Mesodermal cell (in vitro differentiated cells): ENCODE measurements around the gene DHX57.
"Not testable (repeated sequence)": the region's sequence is repeated elsewhere in the genome, so short reads cannot be mapped to it uniquely, and the experiment has no call there.

Experiments
- H3K27ac ChIP-seq: 2 replicates; pipeline ENCODE4 v1.7.0; 2013; ENCODE audit warnings: mild to moderate bottlenecking, low read depth, low read length, moderate library complexity; ENCODE audit not compliant: severe bottlenecking
- H3K36me3 ChIP-seq: 2 replicates; pipeline ENCODE4 v1.7.1; 2013; ENCODE audit warnings: mild to moderate bottlenecking, low read length, moderate library complexity; ENCODE audit not compliant: control insufficient read depth, insufficient read depth
- H3K4me1 ChIP-seq: one replicate; pipeline ENCODE4 v1.7.1; 2013; ENCODE audit warnings: mild to moderate bottlenecking, low read length; ENCODE audit not compliant: insufficient read depth, control insufficient read depth, poor library complexity, severe bottlenecking
- H3K4me3 ChIP-seq: 2 replicates; pipeline ENCODE4 v1.7.0; 2013; ENCODE audit warnings: low read length, control low read depth, mild to moderate bottlenecking; ENCODE audit not compliant: insufficient read depth, poor library complexity, severe bottlenecking; ENCODE audit errors: extremely low read depth
- H3K9me3 ChIP-seq: 2 replicates; pipeline ENCODE4 v1.7.1; 2013; ENCODE audit warnings: mild to moderate bottlenecking, low read length, moderate library complexity; ENCODE audit not compliant: control insufficient read depth
- WGBS, 2 experiments: methylation state at CpG; one replicate each; pipeline ENCODE4 v1.1.5; 2013; ENCODE audit warnings: missing lambda C conversion rate in 2 of 2; ENCODE audit not compliant: insufficient coverage in 2 of 2; 5-methylcytosine and 5-hydroxymethylcytosine counted together

The DHX57 gene

DNA sequence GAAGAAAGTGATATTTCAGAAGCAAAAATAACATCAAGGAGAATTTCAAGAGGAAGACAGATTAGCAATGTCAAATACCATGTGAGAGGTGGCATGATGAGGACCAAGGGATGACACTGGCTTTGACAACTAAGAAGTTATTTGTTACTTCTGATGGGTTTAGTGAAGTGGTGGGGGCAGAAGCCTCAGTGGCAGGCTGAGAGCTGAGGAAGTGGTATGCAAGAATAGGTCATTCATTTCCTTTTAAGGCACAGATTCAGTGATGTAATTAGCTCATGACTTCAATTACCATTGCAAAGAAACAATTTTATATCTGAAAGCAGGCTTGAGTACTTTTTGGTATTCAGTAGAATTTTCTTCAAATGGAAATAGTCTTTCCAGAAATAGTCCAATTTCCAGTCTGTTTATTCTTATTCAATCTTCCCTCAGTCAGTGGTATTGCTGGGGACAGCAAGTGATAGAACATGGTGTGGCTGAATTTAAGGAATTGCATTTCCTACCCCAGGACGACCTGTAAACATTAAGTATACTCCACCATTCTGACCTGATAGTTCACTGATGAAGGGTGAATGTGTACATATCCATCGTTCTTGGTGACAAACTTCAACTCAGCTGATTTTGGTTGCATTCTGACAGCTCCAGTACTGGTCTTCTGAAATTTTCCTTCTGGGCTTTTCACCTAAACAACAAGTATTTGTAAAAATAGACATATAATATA, 69.6 kb downstream of the DHX57 start:
- no CpG with 5 or more reads among the region's 2 CpGs for WGBS, 2 experiments
- Histone ChIP-seq H3K36me3 (peaks cover 28% of the 10 kb centered on the region), H3K4me1 (no peaks in the 10 kb centered on the region), H3K9me3 (no peaks in the 10 kb centered on the region), H3K27ac (no peak overlapping the region), H3K4me3 (no peak overlapping the region)

DNA sequence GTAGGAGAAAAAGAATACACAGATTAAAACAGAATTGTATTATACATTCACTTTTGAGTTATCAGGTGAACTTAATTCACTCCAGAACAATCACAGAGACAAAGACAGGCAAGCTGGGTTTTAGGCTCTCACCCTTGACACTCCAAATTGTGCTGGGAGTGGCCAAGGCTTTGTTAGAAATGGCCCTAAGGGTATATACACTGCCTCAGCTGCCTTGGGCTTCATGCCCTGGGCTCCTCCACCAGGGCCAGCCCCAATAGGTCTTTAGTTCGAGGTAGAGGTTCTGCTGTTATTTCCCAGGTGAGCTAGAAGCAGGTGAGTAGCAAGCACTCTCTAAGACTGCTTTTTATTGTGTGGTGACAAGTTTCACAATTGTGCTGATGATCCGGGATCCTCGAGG, 77.8 kb downstream of the DHX57 start:
- Histone ChIP-seq H3K4me3 (no peak overlapping the region), H3K4me1 (peaks cover 4% of the 10 kb centered on the region), H3K27ac (peak overlapping the region; percentile 76), H3K36me3 (peaks cover 10% of the 10 kb centered on the region), H3K9me3 (no peaks in the 10 kb centered on the region)
- 95 to 100% methylated on average over 3 of the region's 3 CpGs for WGBS, 2 experiments

DNA sequence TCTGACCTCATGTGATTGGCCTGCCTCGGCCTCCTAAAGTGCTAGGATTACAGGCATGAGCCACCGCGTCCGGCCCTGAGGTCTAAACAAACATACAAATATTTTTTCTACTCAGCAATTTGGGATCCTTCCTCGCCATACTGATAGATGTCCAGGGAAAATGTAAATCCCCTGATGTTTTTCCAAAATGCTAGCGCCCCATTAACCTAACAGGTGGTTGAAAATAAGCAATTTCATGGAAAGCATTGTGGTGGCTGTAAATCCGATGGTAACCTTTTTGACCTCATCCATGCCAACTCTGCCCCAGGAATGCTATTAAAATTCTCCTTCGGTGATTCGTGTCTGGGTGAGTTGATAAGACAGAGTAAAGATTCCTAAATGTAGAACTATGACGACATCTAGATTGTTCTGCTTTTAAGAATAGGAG, 78.5 kb downstream of the DHX57 start:
- Histone ChIP-seq H3K4me3 (no peak overlapping the region), H3K4me1 (peaks cover 4% of the 10 kb centered on the region), H3K9me3 (no peaks in the 10 kb centered on the region), H3K27ac (peak overlapping the region; percentile 76), H3K36me3 (peaks cover 10% of the 10 kb centered on the region)
- 97 to 100% methylated on average over 2 to 5 of the region's 10 CpGs for WGBS, 2 experiments

DNA sequence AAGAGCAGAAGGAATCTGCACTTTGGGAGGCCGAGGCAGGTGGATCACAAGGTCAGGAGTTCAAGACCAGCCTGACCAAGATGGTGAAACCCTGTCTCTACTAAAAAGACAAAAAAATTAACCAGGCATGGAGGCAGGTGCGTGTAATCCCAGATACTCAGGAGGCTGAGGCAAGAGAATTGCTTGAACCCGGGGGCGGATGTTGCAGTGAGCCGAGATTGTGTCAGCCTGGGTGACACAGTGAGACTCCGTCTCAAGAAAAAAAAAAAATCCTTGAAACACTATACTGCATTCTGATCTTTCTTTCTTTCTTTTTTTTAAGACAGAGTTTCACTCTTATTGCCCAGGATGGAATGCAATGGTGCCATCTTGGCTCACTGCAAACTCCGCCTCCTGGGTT, 80.7 kb downstream of the DHX57 start:
- 94% methylated on average over 6 of the region's 7 CpGs for WGBS, 2 experiments

DNA sequence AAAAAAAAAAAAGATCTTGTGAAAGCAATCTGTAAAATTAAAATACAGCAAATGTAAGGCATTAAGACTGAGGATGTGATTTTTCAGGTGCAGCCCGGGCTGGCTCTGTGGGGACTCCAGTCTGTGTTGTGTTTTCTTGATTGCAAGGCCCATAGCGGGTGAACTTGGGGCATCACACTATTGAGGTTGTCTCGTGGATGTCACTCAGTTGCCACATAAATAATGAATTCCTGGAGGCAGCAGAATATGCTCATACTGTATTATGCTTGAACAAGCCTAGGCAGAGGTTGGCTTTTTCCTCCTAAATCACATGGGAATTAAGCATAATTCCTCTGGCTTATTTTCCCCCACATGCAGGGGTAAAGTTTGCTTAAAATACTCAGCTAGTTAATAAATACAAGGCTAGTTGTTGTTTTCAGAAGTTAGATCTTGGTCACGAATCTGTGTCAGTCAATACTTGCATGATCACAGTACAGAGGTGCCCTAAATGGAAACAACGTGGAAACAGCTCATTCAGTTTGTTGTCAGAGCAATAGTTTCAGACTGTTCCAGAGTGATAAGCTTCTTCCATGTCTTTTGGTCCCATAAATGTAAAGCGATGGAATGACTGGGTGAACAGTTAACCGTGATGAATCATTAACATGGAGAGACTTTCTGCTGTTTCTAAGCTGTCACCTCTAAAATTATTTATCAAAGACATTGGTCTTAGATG, 81.3 kb downstream of the DHX57 start:
- peaks cover 5% of the 10 kb centered on the region for H3K36me3 ChIP-seq
- H3K4me1 ChIP-seq, result peaks cover 4% of the 10 kb centered on the region
- 95 to 97% methylated on average over 6 to 7 of the region's 7 CpGs for WGBS, 2 experiments
- no peaks in the 10 kb centered on the region for H3K9me3 ChIP-seq
- H3K4me3 ChIP-seq, result no peak overlapping the region
- no peak overlapping the region for H3K27ac ChIP-seq

More for the DNA sequence above, 80.7 kb downstream of the DHX57 start:
- H3K4me3 ChIP-seq, H3K36me3 ChIP-seq, H3K9me3 ChIP-seq, H3K4me1 ChIP-seq, H3K27ac ChIP-seq: not testable (repeated sequence)

DNA sequence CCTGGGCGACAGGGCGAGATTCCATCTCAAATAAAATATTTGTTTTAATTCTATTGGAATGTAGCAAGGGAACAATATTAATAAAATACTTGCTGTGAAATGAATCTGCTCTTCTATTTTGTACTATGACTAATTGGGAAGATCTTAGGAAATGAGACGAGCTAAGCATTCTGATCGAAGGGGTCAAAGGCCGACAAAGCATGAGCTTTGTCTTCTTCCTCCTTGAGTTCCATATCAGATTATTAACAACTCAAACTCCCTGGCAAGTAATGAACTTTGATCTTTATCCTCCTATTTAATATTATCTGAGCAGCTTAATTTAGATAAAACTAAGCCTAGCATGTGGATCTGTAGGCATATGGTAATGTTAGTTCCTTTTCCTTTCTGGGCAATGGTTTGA, 82.2 kb downstream of the DHX57 start:
- peaks cover 4% of the 10 kb centered on the region for H3K4me1 ChIP-seq
- peaks cover 5% of the 10 kb centered on the region for H3K36me3 ChIP-seq
- no peaks in the 10 kb centered on the region for H3K9me3 ChIP-seq
- H3K4me3 ChIP-seq, result no peak overlapping the region
- WGBS, 2 experiments, result 95 to 100% methylated on average over 2 to 3 of the region's 5 CpGs
- H3K27ac ChIP-seq, result no peak overlapping the region

DNA sequence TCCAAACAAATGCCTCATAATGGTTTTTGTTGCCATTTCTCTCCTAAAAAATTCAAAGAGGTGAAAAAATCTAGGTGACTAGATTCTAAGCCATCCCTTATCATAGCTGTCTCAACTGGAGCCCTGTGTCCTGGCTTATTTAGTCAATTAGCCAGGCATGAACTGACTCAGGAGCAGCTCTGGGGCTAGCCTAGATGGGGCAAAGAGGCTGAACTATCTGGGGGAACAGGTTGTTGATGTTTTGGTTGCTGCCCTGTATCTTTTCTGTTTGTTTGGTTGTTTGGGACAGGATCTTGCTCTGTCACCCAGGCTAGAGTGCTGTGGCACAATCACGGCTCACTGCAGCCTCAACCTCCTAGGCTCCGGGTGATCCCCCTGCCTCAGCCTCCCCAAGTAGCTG, 83.0 kb downstream of the DHX57 start:
- 0 to 100% methylated on average over 1 of the region's 2 CpGs for WGBS, 2 experiments
- peaks cover 4% of the 10 kb centered on the region for H3K4me1 ChIP-seq
- no peak overlapping the region for H3K4me3 ChIP-seq
- no peaks in the 10 kb centered on the region for H3K36me3 ChIP-seq
- no peak overlapping the region for H3K27ac ChIP-seq
- no peaks in the 10 kb centered on the region for H3K9me3 ChIP-seq

DNA sequence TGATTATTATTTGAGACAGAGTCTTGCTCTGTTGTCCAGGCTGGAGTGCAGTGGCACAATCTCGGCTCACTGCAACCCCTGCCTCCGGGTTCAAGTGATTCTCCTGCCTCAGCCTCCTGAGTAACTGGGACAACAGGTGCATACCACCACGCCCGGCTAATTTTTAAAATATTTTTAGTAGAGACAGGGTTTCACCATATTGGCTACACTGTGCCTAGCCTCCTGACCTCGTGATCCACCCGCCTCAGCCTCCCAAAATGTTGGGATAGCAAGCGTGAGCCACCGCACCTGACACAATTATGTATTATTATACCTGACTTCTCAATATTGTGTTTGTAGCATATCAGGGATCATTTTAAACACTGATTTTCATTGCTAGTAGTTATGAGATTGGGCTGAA, 83.4 kb downstream of the DHX57 start:
- not testable (repeated sequence) for H3K4me1 ChIP-seq, H3K36me3 ChIP-seq, H3K4me3 ChIP-seq, H3K27ac ChIP-seq, H3K9me3 ChIP-seq
- WGBS, 2 experiments, result 95 to 100% methylated on average over 2 to 4 of the region's 8 CpGs

DNA sequence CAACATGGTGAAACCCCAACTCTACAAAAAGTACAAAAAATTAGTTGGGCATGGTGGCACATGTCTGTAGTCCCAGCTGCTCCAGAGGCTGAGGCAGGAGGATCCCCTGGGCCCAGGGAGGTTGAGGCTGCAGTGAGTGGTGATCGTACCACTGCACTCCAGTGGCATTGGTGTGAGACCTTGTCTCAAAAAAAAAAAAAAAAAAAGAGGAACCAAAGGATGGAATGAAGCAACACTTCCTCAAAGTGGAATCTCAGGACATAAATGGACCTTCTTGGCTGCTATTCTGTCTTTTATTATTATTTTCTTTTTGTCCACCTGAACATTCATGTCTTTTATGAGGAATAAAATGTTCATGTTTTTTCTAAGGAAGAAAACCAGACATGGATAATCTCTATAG, 84.0 kb downstream of the DHX57 start:
- no peak overlapping the region for H3K4me3 ChIP-seq
- no peak overlapping the region for H3K27ac ChIP-seq
- H3K4me1 ChIP-seq, result no peaks in the 10 kb centered on the region
- H3K9me3 ChIP-seq, result no peaks in the 10 kb centered on the region
- no peaks in the 10 kb centered on the region for H3K36me3 ChIP-seq
- WGBS, 2 experiments, result 92% methylated on average over 1 of the region's 1 CpG; no CpG with 5 or more reads in 1 of the 2 experiments

DNA sequence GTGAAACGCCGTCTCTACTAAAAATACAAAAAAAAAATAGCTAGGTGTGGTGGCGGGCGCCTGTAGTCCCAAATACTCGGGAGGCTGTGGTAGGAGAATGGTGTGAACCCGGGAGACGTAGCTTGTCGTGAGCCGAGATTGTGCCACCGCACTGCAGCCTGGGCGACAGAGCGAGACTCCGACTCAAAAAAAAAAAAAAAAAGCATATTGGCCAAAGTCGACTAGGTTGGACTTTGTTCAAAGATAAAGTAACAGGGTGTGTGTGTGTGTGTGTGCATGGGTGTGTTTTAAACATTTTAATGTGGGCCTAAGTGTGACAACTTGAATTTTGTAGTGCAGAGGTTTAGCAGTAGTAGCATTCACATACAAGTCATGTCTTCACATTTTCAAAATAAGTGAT, 86.0 kb downstream of the DHX57 start:
- H3K27ac ChIP-seq, result no peak overlapping the region
- H3K4me3 ChIP-seq, result no peak overlapping the region
- H3K9me3 ChIP-seq, result no peaks in the 10 kb centered on the region
- 90 to 98% methylated on average over 11 of the region's 14 CpGs for WGBS, 2 experiments
- no peaks in the 10 kb centered on the region for H3K36me3 ChIP-seq
- no peaks in the 10 kb centered on the region for H3K4me1 ChIP-seq

DNA sequence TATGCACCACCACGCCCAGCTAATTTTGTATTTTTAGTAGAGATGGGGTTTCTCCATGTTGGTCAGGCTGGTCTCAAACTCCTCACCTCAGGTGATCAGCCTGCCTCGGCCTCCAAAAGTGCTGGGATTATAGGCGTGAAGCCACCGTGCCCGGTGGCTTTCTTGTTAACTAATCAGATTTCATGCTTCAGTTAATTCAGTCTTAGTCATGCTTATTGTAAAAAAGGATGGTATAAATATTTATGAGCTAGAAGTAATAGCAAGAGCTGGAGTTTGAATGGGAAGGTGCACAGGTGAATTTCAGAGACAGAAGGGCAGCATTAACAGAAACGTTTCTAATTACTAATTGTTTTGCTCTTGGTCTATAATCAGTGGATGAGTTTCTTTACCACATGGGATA, 87.4 kb downstream of the DHX57 start:
- Histone ChIP-seq H3K36me3 (no peaks in the 10 kb centered on the region), H3K4me3 (no peak overlapping the region), H3K27ac (no peak overlapping the region), H3K4me1 (peaks cover 3% of the 10 kb centered on the region), H3K9me3 (no peaks in the 10 kb centered on the region)
- 75 to 91% methylated on average over 5 of the region's 6 CpGs for WGBS, 2 experiments
